Nucleus accumbens (tissue), 56 donors: ENCODE measurements around the gene DNM1L.
"Not testable (repeated sequence)": the region's sequence is repeated elsewhere in the genome, so short reads cannot be mapped to it uniquely, and the experiment has no call there.

Source experiments
- DNase-seq, 56 donors: peaks; one replicate each; lab custom pipeline; 2025; lab: John Stamatoyannopoulos, UW

The DNM1L gene

DNA sequence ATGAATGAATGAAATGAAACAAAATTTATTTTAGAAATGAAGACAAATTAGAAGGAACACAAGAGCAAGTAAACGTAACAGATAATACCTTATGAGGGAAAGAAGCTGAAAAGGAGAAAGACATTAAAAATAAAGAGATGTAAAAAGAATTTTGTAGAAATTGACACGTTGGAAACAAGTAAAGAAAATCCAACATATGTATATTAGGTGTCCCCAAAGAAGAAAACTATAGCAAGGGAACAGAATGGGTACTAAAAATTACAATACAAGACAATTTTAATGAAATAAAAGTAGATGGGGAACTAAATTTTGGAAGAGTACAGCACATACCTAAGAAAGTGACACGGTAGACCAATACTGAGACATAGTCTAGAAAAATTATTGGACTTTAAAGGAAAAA is 16.7 kb downstream of the DNM1L start:
- DNase-seq: no peak

DNA sequence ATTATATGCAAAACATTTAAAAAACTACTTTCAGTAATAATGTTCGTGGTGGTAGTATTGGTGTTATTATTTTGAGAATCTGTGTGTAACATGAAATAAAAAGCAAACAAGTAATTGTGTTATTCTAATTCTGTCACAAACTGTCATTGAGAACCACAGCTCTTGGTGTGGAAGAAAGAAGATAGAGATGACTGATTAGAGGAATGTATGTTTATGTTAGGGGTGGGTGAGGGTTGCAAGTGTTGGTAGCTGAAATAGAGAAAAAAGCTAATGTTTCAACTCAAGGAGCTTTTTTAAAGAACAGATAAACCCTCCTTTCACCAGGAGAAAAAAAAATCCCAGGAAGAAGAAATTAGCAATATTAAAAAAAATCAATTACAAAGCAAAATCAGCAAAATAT is 18.3 kb downstream of the DNM1L start:
- no peak for DNase-seq

GRCh38 chr12:32698285-32698684 is 19.2 kb downstream of the DNM1L start:
- DNase-seq: no peak

GRCh38 chr12:32699437-32699836 is 20.3 kb downstream of the DNM1L start:
- not testable (repeated sequence) for DNase-seq

DNA sequence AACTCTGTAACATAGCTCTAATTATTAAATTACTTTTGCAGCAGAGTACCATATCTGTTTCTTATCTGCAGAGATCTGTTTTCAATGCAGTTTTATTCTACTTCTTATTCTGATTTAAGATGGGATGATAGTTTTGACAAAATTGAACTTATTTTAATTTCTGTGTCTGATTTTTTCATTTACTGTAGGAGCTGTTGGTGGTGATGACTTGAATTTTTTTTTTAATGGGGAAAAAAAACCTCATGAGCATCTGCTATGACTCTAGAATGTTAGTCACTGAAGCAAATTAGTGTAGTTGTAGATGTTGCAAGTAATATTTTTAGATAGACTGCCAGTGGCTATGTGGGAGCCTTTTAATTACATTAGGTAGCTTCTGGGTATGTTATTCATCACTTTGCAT is 23.4 kb downstream of the DNM1L start:
- DNase-seq: no peak

DNA sequence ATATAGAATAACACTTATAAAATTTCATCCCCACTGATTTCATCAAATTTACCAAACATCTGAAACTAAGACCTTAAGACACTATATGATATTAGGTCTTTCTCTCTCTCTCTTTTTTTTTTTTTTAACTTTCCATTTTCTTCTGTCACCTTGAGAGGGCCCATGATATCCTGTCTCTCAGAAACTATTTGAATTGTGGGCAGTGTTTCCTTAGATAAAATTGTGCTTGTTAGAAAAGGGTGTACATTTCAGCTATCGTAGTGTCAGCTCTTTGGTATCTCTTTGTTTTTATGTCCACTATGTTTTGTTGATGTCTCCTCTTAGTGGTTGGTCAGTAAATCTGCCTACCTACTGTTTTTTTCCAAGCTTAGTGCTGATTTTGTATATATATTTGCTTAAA is 23.8 kb downstream of the DNM1L start:
- DNase-seq: no peak

GRCh38 chr12:32705783-32706182 is 26.7 kb downstream of the DNM1L start:
- DNase-seq: no peak

GRCh38 chr12:32706335-32707024 is 27.4 kb downstream of the DNM1L start:
- no peak for DNase-seq

- no peak for DNase-seq
These were observed 29.8 kb downstream of the DNM1L start for GRCh38 chr12:32708926-32709325.

- DNase-seq: no peak
These were observed 35.7 kb downstream of the DNM1L start for GRCh38 chr12:32714772-32715171.

DNA sequence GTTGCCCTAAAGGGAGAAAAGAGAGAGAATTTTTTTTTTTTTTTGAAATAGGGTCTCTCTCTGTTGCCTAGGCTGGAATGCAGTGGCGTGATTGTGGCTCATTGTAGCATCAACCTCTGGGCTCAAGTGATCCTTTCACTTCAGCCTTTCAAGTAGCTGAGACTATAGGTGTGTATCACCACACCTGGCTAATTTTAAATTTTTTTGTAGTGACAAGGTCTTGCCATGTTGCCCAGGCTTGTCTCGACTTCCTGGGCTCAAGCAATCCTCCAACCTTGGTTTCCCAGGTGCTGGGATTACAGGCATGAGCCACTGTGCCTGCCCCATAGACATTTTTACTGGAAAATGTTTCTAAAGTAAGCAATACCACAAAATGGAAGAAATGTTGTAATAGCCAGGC is 39.8 kb downstream of the DNM1L start:
- no peak for DNase-seq

DNA sequence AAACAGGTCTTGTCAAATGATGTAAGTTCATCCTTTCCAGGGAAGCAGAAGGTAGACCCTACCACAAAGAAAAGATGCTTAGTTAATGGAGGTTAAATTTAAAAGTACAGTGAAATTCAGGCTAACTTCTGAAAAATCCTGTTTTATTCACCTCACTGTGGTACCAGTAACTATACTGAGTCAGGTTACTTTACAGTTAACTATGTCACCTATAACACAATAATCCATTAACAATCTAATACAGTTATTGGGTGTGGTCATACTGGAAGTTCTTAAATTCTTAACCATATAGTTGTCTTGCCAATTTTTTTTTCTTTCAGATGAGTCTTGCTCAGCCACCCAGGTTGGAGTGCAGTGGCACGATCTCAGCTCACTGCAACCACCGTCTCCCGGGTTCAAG is 46.2 kb downstream of the DNM1L start:
- not testable (repeated sequence) for DNase-seq

- DNase-seq: no peak
These were observed 47.2 kb downstream of the DNM1L start for GRCh38 chr12:32726286-32726685.

GRCh38 chr12:32727237-32727636 is 48.1 kb downstream of the DNM1L start:
- no peak for DNase-seq

- DNase-seq: no peak
These were observed 55.9 kb downstream of the DNM1L start for GRCh38 chr12:32734952-32735351.

- no peak for DNase-seq
These were observed 57.3 kb downstream of the DNM1L start for GRCh38 chr12:32736445-32736844.

DNA sequence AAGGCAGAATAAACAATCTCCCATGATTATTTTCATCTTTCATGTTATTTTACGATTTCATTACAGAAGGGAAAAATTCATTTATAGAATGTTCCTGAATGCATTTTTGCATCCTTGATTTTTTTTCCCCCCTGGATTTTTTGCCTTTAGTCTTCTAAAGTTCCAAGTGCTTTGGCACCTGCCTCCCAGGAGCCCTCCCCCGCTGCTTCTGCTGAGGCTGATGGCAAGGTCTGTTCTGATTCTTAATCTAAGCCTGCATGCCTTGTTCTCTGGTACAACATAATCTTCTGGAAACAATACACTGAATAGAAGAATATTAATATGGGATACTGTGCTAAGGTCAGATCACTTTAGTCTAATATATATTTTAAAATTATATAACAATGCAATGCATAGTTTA is 58.6 kb downstream of the DNM1L start:
- DNase-seq: peak in 3 of 56 donors; percentile 8 to 16 (median 15)

- DNase-seq: no peak
These were observed 60.2 kb downstream of the DNM1L start for GRCh38 chr12:32739279-32739678.

GRCh38 chr12:32742133-32742532 is 63.0 kb downstream of the DNM1L start:
- no peak for DNase-seq

DNA sequence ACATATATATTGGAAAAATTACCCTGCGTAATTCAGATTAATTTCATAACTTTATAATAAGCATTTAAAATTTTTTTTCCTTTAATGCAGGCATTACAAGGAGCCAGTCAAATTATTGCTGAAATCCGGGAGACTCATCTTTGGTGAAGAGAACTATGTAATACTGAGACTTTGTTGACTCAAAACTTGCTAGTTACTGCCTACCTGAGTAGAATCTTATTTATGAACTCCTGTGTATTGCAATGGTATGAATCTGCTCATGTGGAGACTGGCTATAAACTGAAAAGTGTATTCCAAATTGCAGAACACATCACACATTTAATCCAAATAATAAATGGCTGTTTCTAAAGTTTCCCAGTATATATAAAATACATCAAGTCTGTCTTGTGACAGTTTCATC is 64.2 kb downstream of the DNM1L start:
- no peak for DNase-seq

DNA sequence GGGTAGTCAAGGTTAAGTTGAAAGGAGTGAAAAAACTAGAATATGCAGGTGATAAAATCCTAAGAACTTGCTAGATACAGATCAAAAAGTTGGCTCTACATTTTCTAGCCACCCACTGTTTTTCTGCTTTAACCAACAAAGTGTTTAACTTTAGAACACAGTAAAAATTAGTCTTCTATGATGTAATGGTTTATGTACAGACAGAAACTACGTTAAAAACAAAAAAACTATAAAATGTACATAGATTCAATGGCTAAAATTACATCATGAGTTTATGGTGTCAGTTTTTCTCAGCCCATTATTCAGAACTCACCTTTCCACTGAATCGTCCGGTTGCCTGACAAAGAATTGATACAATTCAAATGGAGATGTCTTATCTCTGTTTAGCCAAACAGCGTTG is 74.5 kb downstream of the DNM1L start:
- DNase-seq: no peak

DNA sequence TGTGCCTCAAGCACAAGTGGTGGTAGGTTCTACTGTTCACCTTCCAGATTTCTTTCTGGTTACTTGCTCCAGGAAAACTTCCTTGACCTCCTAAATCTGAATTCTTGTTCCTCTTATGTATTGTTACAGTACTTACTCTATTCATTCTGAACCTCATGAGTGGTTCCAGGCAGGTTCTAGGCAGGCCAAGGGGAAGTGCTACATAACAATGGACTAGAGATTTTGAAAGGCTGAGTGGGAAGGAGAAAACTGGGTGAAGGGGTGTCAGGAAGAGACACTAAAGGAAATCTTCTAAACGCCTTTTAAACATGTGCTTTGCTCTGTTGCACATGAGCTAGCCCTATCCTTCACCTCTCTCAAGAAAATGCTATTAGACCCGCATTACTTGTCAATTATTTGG is 75.0 kb downstream of the DNM1L start:
- no peak for DNase-seq

DNA sequence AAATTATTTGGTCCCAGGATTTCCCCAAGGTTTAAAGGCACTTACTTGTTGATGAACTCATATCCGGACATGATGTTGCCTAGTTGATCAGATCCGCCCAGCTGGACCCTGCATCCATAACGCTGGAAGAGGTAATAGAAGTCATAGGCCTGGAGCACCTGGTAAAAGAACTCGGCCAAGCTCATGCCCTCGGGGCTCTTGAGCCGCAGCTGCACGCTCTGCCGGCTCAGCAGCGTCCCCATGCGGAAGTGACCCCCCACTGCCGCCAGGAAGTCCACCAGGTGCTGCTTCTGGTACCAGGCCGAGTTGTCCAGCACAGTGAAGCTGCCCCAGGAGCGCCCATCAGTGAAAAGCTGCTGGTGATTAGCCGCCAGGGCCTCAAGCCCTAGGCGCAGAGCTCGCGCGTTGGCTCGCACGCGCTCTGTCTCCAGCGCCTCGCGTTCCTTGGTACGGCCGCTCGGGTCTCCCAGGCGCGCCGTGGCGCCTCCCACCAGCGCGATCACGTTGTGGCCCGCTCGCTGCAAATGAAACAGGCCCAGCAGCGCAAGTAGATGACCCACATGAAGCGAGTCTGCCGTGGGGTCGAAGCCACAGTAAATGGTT is 76.1 kb downstream of the DNM1L start:
- peak in 51 of 56 donors; percentile 21 to 80 (median 59) for DNase-seq
